ENCODE results near the gene SRSF8.
"Not testable (repeated sequence)": the region's sequence is repeated elsewhere in the genome, so short reads cannot be mapped to it uniquely, and the experiment has no call there.

SRSF8 gene, protein sequence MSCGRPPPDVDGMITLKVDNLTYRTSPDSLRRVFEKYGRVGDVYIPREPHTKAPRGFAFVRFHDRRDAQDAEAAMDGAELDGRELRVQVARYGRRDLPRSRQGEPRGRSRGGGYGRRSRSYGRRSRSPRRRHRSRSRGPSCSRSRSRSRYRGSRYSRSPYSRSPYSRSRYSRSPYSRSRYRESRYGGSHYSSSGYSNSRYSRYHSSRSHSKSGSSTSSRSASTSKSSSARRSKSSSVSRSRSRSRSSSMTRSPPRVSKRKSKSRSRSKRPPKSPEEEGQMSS

DNA sequence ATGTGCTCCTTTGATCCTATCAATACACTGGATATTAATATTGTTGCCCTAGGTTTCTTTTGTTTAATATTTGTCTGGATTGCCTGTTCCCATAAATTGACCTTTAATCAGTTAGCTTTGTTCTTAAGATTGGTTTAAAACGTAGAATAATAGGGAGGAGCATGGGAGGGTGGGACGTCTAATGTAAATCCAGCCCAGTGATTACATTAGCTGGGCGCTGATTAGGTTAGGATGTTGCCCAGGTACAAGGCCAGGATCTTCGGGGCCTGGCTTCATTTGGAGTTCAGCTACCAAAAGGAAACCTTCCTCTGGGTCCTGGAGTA is at the start of gene SRSF8:
SRSF8 (plus strand) TSS at position 204 of the 323 bp plus-strand sequence. CDS start 308 bp downstream, outside the sequence.
- peak; percentile 37 to 45 for ATAC-seq

DNA sequence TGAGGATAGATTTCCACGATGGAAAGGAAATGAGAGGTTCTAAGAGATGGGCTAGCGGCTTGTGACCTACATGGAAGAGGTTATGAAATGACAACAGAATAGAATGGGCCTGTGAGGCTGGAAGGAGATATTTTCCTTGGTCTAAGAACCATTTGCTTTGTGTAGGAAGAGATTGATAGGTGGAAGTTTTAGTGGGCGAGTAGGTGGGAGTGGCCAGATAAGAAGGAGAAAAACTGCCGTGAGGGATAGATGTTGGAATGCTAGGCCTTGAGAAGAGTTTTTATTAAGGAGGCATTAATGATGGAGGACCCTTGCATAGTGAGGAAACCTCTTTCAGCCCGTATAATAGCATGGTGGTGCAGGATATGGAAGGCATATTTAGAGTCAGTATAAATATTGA is 45.3 kb upstream of the SRSF8 start:
- not testable (repeated sequence) for ATAC-seq

DNA sequence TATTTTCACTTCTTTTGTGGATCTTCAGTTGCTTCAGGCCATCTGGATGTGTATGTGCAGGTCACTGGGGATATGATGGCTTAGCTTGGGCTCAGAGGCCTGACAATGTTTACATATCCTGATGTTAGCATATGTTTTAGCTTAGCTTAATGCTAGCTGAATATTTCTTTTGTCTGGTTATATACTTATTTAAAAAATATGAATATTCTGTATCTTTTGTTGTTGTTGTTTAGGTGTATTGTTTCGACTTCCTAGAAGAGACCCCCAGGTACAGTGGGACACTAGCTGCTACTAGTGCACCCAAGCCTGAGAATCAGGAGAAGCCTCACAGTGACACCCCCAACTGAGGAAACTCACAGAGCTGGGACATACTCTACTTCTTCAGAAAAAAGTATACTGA is 41.8 kb upstream of the SRSF8 start, which contains the start of gene KDM4E:
KDM4E (plus strand) TSS at position 301 of the 400 bp plus-strand sequence. CDS start 300 bp downstream, outside the sequence.
- no peak for ATAC-seq

DNA sequence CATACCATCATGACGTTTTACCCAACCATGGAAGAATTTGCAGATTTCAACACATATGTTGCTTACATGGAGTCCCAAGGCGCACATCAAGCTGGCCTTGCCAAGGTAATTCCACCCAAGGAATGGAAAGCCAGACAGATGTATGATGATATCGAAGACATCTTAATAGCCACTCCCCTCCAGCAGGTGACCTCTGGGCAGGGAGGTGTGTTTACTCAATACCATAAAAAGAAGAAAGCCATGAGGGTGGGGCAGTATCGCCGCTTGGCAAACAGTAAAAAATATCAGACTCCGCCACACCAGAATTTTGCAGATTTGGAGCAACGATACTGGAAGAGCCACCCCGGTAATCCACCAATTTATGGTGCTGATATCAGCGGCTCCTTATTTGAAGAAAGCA is 41.1 kb upstream of the SRSF8 start:
- not testable (repeated sequence) for ATAC-seq

DNA sequence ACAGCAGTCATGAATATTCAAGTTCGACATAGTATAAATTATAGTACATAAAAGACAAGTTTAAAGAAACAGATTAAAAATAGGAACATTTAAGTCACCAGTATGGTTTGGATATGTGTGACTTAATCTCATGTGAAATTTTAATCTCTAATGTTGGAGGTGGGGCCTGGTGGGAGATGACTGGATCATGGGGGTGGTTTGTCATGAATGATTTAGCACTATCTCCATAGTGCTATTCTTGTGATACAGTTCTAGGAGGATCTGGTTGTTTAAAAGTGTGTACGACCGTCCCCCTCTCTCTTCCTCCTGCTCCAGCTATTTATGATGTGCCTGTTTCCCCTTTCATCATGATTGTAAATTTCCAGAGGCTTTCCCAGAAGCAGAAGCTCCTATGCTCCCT is 38.4 kb upstream of the SRSF8 start:
- ATAC-seq, result no peak

DNA sequence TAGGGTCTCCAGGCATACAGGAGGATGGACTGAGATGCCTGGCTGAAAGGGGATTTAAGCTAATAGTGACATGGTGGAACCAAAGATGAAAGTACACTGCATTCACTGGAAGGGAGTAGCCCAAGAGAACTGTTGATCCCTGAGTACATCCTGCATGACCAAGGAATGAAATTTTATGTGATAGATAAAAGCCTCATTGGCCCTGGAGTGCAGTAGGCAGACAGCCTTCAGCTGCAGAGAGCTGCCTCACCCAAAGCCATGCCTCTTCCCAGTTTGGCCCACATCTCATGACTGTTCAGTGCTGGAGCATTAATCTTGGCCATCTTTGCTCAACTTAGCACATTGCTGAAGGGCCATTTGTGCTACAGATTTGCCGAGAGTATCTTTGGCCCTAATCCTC is 33.7 kb upstream of the SRSF8 start:
- no peak for ATAC-seq

DNA sequence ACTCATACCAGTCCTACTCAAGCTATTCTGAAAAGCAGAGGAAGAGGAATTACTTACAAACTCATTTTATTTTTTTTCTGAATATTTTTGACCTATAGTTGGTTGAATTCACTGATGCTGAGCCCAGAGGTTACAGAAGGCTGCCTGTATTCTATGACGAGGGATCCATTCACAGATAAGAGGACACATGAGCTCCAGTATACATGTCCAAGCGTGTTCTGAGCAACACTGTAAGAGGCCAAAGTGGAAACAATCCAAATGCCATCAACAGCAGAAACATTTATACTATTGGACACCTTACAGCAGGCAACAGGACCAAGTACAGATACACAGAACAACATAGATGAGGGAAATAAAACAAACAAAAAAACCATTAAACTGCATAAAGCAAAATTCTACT is 31.4 kb upstream of the SRSF8 start:
- no peak for ATAC-seq

DNA sequence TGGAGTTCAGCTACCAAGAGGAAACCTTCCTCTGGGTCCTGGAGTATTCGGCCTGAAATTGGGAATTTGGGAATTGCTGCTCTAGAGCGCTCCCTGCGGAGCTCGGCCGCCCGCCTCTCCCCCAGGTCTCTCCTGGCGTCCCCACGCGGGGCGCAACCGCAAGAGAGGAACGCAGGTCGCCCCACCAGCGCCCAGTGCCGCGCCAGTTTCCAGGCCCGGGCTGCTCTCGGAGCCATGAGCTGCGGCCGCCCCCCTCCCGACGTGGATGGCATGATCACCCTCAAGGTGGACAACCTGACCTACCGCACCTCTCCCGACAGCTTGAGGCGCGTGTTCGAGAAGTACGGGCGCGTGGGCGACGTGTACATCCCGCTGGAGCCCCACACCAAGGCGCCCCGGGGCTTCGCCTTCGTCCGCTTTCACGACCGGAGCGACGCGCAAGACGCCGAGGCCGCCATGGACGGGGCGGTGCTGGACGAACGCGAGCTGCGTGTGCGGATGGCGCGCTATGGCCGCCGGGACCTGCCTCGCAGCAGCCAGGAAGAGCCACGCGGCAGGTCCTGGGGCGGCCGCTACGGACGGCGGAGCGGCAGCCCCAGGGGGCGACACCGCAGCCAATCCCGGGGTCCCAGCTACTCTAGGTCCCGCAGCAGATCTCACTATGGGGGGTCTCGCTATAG is 29.2 kb upstream of the SRSF8 start:
- ATAC-seq, result peak; percentile 20 to 56

DNA sequence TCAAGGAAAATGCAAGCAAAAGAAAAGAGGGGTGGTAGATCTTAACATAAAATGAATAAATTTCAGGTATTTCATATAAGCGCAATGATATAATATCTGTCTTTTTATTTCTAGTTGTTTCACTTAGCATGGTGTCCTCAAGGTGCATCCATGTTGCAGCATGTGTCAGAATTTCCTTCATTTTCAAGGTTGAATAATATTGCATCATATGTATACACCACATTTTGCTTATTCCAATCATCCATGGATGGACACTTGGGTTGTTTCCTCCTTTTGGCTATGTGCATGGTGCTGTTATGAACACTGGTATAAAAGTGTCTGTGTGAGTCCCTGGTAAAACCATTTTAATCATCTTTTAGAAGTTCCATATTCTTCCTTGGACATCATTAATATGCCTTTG is 24.5 kb upstream of the SRSF8 start:
- no peak for ATAC-seq

DNA sequence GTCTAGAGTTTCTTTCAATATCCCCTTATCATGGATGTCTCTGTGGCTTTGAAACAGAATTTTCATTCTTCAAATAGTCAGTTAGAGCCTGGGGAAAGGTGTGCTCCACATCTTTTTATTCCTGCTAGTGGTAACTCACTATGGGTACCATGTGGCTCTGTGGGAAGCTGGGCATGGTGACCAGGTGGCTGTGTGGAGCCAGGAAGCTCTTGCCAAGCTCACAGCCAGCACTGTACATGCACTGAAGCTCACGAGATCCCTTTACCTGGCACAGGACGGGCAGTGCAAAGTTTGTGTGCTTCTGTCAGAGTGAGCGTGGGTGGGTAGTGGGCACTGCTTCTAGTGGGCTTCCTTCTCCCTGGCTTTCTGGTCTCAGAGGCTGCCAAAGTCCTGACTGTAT is 23.8 kb upstream of the SRSF8 start:
- no peak for ATAC-seq

DNA sequence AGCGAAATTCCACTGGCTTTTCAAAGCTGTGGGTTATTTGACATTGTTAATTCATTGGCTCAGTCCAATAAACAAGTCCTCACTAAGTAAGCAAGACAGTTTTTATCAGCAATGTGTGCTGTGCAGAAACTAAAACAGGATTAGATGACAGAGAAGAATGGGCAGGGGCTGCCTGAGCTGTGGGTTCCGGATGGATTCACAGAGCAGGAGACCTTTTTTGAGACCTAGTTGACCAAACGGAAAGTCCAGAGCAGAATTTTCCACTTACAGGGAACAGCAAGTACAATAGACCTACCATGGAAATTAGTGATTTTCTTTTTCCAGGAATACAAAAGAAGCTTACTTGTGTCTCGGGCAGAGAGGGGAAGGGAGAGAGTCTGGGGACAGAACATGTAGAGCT is 22.7 kb upstream of the SRSF8 start:
- no peak for ATAC-seq

DNA sequence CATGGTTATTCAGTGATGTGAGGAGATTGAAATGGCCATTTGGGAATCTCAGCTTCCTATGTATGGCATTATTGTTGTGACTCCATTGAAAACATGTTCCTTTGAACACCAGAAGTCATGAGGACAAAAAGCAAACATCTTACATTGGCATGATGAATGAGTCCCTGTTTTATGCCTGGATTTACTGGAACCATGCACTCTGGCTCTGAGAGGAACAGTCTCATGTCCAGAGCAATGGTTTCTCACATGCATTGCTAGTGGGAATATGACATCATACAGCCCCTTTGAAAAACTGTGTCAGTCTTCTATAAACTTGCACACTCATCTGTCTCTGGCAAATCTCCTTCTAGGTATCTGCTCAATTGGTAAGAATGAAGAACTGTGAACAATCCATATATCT is 20.9 kb upstream of the SRSF8 start:
- no peak for ATAC-seq

DNA sequence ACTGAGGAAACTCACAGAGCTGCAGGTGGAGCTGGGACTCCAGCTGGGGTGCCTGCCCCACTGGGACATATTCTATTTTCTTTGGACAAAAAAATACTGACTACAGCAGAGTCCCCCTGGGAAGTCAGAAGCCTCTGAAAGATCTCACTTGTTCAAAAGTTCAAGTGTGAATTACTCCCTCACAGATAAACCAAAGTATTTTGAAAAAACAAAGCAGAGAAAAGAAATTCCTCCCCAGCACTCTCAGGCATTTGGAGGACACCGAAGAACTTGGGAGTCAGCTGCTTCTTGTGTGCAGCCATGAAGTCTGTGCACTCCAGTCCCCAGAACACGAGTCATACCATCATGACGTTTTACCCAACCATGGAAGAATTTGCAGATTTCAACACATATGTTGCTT is 17.6 kb upstream of the SRSF8 start, which contains the start of gene KDM4F:
KDM4F (plus strand) TSS at position 301 of the 400 bp plus-strand sequence.
- ATAC-seq, result not testable (repeated sequence)

DNA sequence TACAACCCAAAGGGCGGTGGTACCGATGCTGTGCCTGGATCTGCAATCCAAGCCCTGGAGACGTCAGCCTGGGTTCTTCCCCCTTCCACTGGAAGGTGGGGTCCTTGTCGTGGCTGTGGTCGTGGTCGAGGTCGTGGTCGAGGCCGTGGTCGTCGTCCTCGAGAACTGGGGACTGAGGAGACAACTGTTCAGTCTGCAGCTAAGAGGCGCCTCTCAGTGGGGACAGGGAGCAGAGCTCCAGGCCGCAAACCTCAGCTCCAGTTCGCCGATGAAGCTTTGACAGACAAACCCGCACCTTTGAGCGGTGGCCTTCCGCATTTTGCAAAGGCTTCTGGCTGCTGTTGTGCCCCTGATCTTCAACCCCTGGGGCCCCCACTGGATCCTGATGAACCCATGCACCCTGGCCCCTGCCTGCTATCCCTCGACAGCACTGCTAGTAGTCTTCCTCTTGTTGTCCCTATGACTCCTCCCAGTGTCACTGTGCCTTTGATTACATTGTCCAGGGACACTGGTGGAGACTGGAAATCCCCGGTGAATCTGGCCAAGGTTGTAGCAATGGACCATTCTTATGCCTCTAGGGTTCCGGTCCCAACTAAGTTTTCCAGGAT is 16.0 kb upstream of the SRSF8 start:
- no peak for ATAC-seq

DNA sequence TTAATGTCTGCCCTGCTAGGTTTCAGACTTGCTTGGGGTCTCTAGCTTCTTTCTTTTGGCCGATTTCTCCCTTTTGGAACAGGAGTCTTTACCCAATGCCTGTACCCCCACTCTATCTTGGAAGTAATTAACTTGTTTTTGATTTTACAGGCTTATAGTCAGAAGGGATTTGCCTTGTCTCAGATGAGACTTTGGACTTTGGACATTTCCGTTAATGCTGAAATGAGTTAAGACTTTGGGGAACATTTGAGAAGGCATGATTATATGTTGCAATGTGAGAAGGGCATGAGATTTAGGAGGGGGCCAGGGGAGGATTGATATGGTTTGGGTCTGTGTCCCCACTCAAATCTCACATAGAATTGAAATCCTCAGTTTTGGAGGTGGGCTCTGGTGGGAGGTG is 12.4 kb upstream of the SRSF8 start:
- no peak for ATAC-seq

DNA sequence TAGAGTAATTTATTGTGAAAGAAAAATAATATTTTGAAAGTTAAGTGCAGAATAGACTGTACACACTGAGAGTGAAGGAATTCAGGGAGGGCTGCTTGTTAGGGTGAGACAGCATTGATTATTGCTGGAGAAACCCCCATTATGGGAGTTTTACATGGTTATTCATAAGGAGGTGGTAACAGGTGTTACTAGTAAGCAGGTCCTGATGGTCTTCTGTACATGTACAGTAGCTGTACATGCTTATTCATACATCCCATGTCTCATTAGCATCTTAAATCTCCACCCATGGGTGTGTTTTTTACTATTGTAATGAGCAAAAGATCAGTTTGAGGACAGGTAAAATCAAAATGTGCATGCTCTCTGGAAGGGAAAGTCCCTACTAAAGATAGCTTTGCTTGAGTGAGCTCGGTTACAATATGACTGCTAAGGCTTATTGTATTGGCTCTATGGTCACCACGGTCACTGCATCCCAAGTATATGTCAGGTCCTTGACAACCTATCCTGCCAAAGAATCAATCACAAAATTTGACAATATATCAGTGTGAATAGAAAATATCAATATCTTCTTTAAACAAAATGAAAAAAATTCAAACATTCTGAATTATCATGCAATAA is 11.3 kb upstream of the SRSF8 start:
- ATAC-seq, result peak in 1 of 2 donors; percentile 38

DNA sequence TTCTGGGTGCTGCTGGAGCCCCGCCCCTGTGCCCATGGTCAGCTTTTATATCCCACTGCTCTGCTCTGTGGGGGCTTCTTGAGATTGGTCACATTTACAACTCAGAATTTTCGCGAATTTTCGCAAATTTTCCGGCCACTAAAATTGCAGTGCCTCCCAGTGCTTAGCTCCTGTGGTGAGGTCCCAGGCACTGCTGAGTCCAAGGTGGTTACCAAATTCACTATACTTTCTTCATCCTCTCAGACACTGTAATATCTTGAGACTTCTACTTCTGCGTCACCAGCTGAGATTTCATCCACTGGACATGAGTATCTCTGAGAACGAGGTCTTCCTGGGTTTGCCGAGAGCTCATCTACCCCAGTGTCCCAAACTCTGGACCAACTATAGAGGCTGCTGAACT is 8.8 kb upstream of the SRSF8 start:
- ATAC-seq, result no peak

DNA sequence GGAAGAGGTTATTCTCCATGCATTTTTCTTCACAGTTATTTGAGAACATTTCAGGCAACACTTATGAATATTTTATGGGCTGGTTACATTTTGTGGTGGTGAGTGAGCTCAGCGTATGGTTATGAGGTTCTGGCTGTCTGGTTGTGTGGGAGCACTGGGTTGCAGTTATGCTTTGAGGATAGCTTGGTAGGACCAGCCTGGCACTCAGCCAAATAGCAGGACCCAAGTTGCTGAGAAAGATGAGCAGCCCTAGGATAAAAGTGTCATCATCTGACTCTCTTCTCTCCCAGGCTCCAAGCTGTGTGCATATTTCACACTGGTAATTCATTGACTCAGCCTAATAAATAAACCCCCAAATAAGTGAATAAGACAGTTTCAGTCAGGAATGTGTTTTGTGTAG is 8.1 kb upstream of the SRSF8 start:
- ATAC-seq, result no peak

DNA sequence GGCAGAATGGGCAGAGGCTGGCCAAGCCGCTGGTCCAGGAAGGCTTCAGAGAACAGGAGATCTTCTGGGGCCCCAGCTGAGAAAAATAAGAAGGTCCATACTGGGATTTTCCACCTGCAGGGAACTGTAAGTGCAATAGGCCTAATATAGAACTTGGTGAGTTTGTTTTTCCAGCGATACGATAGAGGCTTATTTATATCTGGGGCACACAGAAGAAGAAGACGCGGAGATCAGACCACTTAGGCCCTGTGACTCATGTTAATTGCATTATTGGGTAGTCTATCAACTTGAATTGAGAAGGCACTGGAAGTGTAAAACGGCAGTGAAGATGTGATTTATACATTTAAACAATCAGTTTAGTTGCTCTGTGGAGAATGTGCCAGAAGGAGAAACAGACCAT is 7.7 kb upstream of the SRSF8 start:
- no peak for ATAC-seq

DNA sequence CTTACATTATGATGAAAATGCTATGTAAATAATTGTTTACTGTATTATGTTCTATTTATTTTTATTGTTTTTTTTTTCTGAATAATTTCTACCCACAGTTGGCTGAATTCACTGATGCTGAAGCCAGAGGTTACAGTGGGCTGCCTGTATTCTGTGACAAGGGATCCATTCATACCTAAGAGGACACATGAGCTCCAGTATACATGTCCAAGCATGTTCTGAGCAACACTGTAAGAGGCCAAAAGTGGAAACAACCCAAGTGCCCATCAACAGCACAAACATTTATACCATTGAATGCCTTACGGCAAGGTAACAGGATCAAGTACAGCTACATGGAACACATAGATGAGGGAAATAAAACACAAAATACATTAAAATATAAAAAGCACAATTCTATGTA is 1.4 kb upstream of the SRSF8 start:
- ATAC-seq, result no peak

DNA sequence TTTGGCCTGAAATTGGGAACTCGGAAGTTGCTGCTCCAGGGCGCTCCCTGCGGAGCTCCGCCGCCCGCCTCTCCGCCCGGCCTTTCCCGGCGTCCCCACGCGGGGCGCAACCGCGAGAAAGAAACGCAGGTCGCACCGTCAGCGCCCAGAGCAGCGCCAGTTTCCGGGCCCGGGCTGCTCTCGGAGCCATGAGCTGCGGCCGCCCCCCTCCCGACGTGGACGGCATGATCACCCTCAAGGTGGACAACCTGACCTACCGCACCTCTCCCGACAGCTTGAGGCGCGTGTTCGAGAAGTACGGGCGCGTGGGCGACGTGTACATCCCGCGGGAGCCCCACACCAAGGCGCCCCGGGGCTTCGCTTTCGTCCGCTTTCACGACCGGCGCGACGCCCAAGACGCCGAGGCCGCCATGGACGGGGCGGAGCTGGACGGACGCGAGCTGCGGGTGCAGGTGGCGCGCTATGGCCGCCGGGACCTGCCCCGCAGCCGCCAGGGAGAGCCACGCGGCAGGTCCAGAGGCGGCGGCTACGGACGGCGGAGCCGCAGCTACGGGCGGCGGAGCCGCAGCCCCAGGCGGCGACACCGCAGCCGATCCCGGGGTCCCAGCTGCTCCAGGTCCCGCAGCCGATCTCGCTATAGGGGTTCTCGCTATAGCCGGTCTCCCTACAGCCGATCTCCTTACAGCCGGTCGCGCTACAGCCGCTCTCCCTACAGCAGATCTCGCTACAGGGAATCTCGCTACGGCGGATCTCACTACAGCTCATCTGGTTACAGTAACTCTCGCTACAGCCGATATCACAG is 521 bp downstream of the SRSF8 start:
- ATAC-seq, result peak; percentile 70 to 73

DNA sequence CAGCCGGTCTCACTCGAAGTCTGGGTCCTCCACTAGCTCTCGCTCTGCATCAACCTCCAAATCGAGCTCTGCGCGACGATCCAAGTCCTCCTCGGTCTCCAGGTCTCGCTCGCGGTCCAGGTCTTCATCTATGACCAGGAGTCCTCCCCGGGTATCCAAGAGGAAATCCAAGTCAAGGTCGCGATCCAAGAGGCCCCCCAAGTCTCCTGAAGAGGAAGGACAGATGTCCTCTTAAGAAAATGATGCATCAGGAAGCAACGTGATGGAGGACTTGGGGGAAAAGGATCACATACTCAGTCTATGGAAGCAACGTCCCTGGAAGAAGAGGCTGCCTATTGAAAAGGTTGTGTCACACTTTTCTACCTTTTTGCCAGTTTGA is 1.1 kb downstream of the SRSF8 start:
- no peak for ATAC-seq

DNA sequence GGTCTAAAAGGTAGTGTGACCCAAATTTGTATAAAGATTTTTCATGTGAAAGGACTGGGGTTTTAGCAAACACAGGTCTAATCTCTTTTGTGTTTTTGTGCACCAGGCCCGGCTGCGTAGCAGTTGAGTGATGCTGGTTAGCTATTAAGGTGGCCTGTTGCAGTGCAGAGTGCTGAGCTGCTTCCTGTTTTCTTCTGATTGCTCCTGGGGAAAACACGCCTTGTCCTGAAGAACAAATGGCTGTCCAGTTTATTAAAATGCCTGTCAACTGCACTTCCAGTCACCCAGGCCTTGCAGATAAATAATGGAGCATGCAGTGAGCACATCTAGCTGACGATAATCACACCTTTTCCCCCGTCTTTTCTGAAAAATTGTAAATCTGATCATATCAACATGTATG is 1.8 kb downstream of the SRSF8 start:
- ATAC-seq, result peak; percentile 64 to 70
